A549 (cell line): ENCODE data around the gene DGKD. TPM values are rescaled to one million over a fixed set of nuclear protein-coding genes. Genes with fewer than 3 reads are reported as not detected.

Source experiments
- ATAC-seq, 2 experiments: fragments of 200-7000 bp in 1 of 2; fragments of >200 bp in 1 of 2; cut with Nextera tagmentation in 1 of 2; cut with Tn5 transposase in 1 of 2; 3 replicates each; pipeline versions ENCODE4 v1.8.0 to v1.9.1; 2018 to 2020; ENCODE audit warnings: mild to moderate bottlenecking in 1 of 2, moderate library complexity in 1 of 2
- CTCF ChIA-PET: fragments of 300-600 bp; sonication (Branson Sonifier 250); formaldehyde crosslinking; extraction: SDS; loops from one replicate; lab custom pipeline; 2021; ENCODE audit warnings: antibody characterized with exemption, inconsistent platforms; lab: Yijun Ruan, JAX
- POLR2A ChIA-PET: fragments of 350-600 bp; formaldehyde crosslinking; extraction: SDS; loops from one replicate; lab custom pipeline; 2021; ENCODE audit warnings: antibody characterized with exemption, inconsistent platforms; lab: Yijun Ruan, JAX
- DNase-seq, 2 experiments: peaks; one replicate each; pipeline versions ENCODE4 v3.0.0 to v3.0.0-alpha.2; 2011 to 2016; ENCODE audit warnings: low read depth in 1 of 2, low spot score in 1 of 2
- FAIRE-seq: peaks from 2 replicates; lab custom pipeline; 2011; peaks lifted over from hg19 to GRCh38; lab: Jason Lieb, UNC
- H3K27ac ChIP-seq, 2 experiments: fragments of >200 bp; sonication (Bioruptor Twin); formaldehyde crosslinking; 3 replicates each; pipeline ENCODE4 v1.5.1; 2016 to 2017
- H3K4me1 ChIP-seq: fragments of >200 bp; sonication (Bioruptor Twin); formaldehyde crosslinking; 3 replicates; pipeline ENCODE4 v1.6.1; 2016
- H3K4me2 ChIP-seq: fragments of >200 bp; sonication (Bioruptor Twin); formaldehyde crosslinking; 3 replicates; pipeline ENCODE4 v1.6.1; 2016
- H3K4me3 ChIP-seq: fragments of >200 bp; sonication (Bioruptor Twin); formaldehyde crosslinking; 3 replicates; pipeline ENCODE4 v1.5.1; 2016
- H3K9me3 ChIP-seq: fragments of >200 bp; sonication (Bioruptor Twin); formaldehyde crosslinking; 3 replicates; pipeline ENCODE4 v1.6.1; 2016
- BHLHE40 ChIP-seq: IDR thresholded peaks from 2 replicates; pipeline ENCODE4 v1.6.1; 2012; ENCODE audit warnings: low read depth, low read length, inconsistent platforms
- CBX2 ChIP-seq: fragments of 200-600 bp; sonication (generic); IDR thresholded peaks from 2 replicates; pipeline ENCODE4 v1.6.1; 2016; ENCODE audit warnings: low read depth, mild to moderate bottlenecking, borderline replicate concordance
- CBX8 ChIP-seq: fragments of 200-600 bp; sonication (generic); IDR thresholded peaks from 2 replicates; pipeline ENCODE4 v1.6.1; 2016
- CHD4 ChIP-seq: fragments of 200-600 bp; sonication (generic); IDR thresholded peaks from 2 replicates; pipeline ENCODE4 v1.6.1; 2016; ENCODE audit warnings: antibody characterized with exemption, mild to moderate bottlenecking, borderline replicate concordance
- ESRRA ChIP-seq: fragments of 150-350 bp; IDR thresholded peaks from 2 replicates; pipeline ENCODE4 v1.6.1; 2014; ENCODE audit warnings: mild to moderate bottlenecking, low read length, borderline replicate concordance
- FOXS1 ChIP-seq: fragments of 250-450 bp; sonication (Bioruptor Pico); IDR thresholded peaks from 2 replicates; pipeline ENCODE4 v1.5.0; 2020; ENCODE audit warnings: mild to moderate bottlenecking, moderate library complexity
- HEYL ChIP-seq: fragments of 250-450 bp; sonication (Bioruptor Pico); IDR thresholded peaks from 2 replicates; pipeline ENCODE4 v1.8.0; 2021; ENCODE audit warnings: mild to moderate bottlenecking, moderate library complexity
- HOXA7 ChIP-seq: fragments of 250-450 bp; sonication (Bioruptor Pico); IDR thresholded peaks from 2 replicates; pipeline ENCODE4 v1.5.0; 2020; ENCODE audit warnings: mild to moderate bottlenecking, moderate library complexity
- HOXB13 ChIP-seq: fragments of 250-450 bp; sonication (Bioruptor Pico); IDR thresholded peaks from 2 replicates; pipeline ENCODE4 v1.5.0; 2020; ENCODE audit warnings: low read depth, mild to moderate bottlenecking, moderate library complexity
- HOXB5 ChIP-seq: fragments of 250-450 bp; sonication (Bioruptor Pico); IDR thresholded peaks from 2 replicates; pipeline ENCODE4 v1.5.0; 2020; ENCODE audit warnings: mild to moderate bottlenecking, moderate library complexity
- JUN ChIP-seq, 2 experiments: fragments of >200 bp; sonication (Bioruptor Twin); formaldehyde crosslinking; IDR thresholded peaks; 2 replicates in 1 of 2; 3 replicates in 1 of 2; pipeline ENCODE4 v1.6.1; 2016 to 2017
- KDM5A ChIP-seq: fragments of 200-600 bp; sonication (generic); IDR thresholded peaks from 2 replicates; pipeline ENCODE4 v1.6.1; 2016; ENCODE audit warnings: antibody characterized with exemption, mild to moderate bottlenecking
- MAZ ChIP-seq: fragments of 150-350 bp; IDR thresholded peaks from 2 replicates; pipeline ENCODE4 v1.6.1; 2014; ENCODE audit warnings: antibody characterized with exemption, low read depth, low read length, borderline replicate concordance
- NFE2L2 ChIP-seq: fragments of 150-350 bp; conservative IDR thresholded peaks from 2 replicates; pipeline ENCODE4 v1.6.1; 2014; ENCODE audit warnings: low read length
- NR3C1 ChIP-seq: fragments of >200 bp; sonication (Bioruptor Twin); formaldehyde crosslinking; IDR thresholded peaks from 3 replicates; pipeline ENCODE4 v1.6.1; 2017
- PHF8 ChIP-seq: fragments of 200-600 bp; sonication (generic); IDR thresholded peaks from 2 replicates; pipeline ENCODE4 v1.6.1; 2016; ENCODE audit warnings: low read depth, mild to moderate bottlenecking, antibody characterized with exemption, moderate library complexity, borderline replicate concordance
- POLR2A ChIP-seq: IDR thresholded peaks from 2 replicates; pipeline ENCODE4 v1.6.1; 2012; ENCODE audit warnings: mild to moderate bottlenecking, low read length
- POLR2AphosphoS2 ChIP-seq: conservative IDR thresholded peaks from 2 replicates; pipeline ENCODE4 v1.6.1; 2012; ENCODE audit warnings: low read length, improper control_type of control experiment, inconsistent platforms
- RARB ChIP-seq: fragments of 250-450 bp; sonication (Bioruptor Pico); IDR thresholded peaks from 2 replicates; pipeline ENCODE4 v1.8.0; 2021; ENCODE audit warnings: mild to moderate bottlenecking, moderate library complexity
- RFX5 ChIP-seq: fragments of 450-650 bp; IDR thresholded peaks from 2 replicates; pipeline ENCODE4 v1.7.1; 2014; ENCODE audit warnings: antibody characterized with exemption, mild to moderate bottlenecking, moderate library complexity
- RNF2 ChIP-seq: fragments of 200-600 bp; sonication (generic); IDR thresholded peaks from 2 replicates; pipeline ENCODE4 v1.6.1; 2016; ENCODE audit warnings: low read depth, mild to moderate bottlenecking, antibody characterized with exemption, moderate library complexity, borderline replicate concordance
- SMC3 ChIP-seq: fragments of >200 bp; sonication (Bioruptor Twin); formaldehyde crosslinking; IDR thresholded peaks from 3 replicates; pipeline ENCODE4 v1.6.1; 2018; ENCODE audit warnings: inconsistent platforms
- SREBF2 ChIP-seq: fragments of 450-650 bp; IDR thresholded peaks from 2 replicates; pipeline ENCODE4 v1.6.1; 2014; ENCODE audit warnings: mild to moderate bottlenecking, moderate library complexity
- ZC3H11A ChIP-seq: fragments of 450-650 bp; IDR thresholded peaks from 2 replicates; pipeline ENCODE4 v1.6.1; 2014; ENCODE audit warnings: antibody characterized with exemption, mild to moderate bottlenecking
- WGBS: methylation state at CpG from one replicate; pipeline ENCODE4 v1.1.6; 2017; ENCODE audit errors: missing lambda C conversion rate; 5-methylcytosine and 5-hydroxymethylcytosine counted together
- polyA plus RNA-seq, 4 experiments: library from polyadenylated mRNA; depleted of rRNA in 3 of 4; stranded (reverse); fragments of >200 nt; fragmentation: RNase III in 1 of 4; extraction: RNeasy Plus Mini Kit Qiagen cat#74134 plus additional on column Dnase treatment in 1 of 4; gene quantifications; 2 replicates in 3 of 4; 3 replicates in 1 of 4; pipeline ENCODE4 v1.2.3, GENCODE V29; 2011 to 2017
- TF ChIP-seq, protein P1 (sequence below): fragments of >200 bp; sonication (Bioruptor Twin); formaldehyde crosslinking; IDR thresholded peaks from 3 replicates; pipeline ENCODE4 v1.5.1; 2016
- TF ChIP-seq, protein P2 (sequence below): fragments of >200 bp; sonication (Bioruptor Twin); formaldehyde crosslinking; IDR thresholded peaks from 3 replicates; pipeline ENCODE4 v1.6.1; 2016
- TF ChIP-seq, protein P3 (sequence below): fragments of 250-450 bp; sonication (Bioruptor Pico); IDR thresholded peaks from 2 replicates; pipeline ENCODE4 v1.5.0; 2021; ENCODE audit warnings: mild to moderate bottlenecking, moderate library complexity, borderline replicate concordance
- TF ChIP-seq, protein P4 (sequence below): fragments of >200 bp; sonication (Bioruptor Twin); formaldehyde crosslinking; IDR thresholded peaks from 2 replicates; pipeline ENCODE4 v1.6.1; 2016

The DGKD gene
- polyA plus RNA-seq, 2 of the 4 experiments (the other 2 are of a cell fraction) = 68.8 to 99.6 TPM

DNA sequence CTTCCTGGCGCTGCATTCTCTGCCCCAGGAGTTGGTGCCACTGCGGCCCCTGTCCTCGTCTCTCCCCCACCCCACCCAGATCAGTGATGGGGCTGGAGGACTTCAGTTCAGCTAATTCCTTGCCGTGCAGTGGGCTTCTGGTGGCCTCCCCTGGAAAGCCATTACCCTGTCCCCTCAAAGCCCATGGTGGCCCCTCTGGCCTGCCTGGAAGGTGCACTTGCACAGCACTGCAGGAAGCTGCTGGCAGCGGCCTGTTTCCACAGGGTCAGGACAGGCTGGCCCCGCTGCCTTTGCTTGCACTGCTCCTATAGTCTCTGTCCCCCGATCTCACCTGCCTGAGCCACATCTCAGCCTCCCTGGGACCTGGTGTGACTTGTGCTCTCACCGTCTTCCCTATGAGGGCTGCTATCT, 107.2 kb downstream of the DGKD start:
- H3K4me3 ChIP-seq = no peak overlapping the region
- TF ChIP-seq HOXB5 (CRISPR knock-in tag) (no peak), HOXB13 (CRISPR knock-in tag) (no peak), CBX2 (no peak), HEYL (no peak)
- TF ChIP-seq, protein P1, sequence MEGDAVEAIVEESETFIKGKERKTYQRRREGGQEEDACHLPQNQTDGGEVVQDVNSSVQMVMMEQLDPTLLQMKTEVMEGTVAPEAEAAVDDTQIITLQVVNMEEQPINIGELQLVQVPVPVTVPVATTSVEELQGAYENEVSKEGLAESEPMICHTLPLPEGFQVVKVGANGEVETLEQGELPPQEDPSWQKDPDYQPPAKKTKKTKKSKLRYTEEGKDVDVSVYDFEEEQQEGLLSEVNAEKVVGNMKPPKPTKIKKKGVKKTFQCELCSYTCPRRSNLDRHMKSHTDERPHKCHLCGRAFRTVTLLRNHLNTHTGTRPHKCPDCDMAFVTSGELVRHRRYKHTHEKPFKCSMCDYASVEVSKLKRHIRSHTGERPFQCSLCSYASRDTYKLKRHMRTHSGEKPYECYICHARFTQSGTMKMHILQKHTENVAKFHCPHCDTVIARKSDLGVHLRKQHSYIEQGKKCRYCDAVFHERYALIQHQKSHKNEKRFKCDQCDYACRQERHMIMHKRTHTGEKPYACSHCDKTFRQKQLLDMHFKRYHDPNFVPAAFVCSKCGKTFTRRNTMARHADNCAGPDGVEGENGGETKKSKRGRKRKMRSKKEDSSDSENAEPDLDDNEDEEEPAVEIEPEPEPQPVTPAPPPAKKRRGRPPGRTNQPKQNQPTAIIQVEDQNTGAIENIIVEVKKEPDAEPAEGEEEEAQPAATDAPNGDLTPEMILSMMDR = no peak
- TF ChIP-seq, protein P2, sequence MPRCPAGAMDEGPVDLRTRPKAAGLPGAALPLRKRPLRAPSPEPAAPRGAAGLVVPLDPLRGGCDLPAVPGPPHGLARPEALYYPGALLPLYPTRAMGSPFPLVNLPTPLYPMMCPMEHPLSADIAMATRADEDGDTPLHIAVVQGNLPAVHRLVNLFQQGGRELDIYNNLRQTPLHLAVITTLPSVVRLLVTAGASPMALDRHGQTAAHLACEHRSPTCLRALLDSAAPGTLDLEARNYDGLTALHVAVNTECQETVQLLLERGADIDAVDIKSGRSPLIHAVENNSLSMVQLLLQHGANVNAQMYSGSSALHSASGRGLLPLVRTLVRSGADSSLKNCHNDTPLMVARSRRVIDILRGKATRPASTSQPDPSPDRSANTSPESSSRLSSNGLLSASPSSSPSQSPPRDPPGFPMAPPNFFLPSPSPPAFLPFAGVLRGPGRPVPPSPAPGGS = no peak
- no peaks in the 10 kb centered on the region for H3K9me3 ChIP-seq
- FAIRE-seq (no peak), DNase-seq (no peak), ATAC-seq (peak; percentile 5 to 6; a peak in 3 of 6 replicates)
- ChIA-PET CTCF (interaction anchor here (1.1 kb wide), 1 partner anchor 249 kb away, joined by 3 read pairs; no protein-coding TSS in a partner anchor), POLR2A (no interaction called here)
- H3K4me2 ChIP-seq = no peak overlapping the region
- H3K4me1 ChIP-seq = peaks cover 42% of the 10 kb centered on the region; the same call in 2 of the 3 replicates
- WGBS = 93% methylated on average over 7 of the region's 8 CpGs
- peak overlapping the region in 1 of 2 experiments; percentile 80; a peak in 4 of 6 replicates for H3K27ac ChIP-seq

DNA sequence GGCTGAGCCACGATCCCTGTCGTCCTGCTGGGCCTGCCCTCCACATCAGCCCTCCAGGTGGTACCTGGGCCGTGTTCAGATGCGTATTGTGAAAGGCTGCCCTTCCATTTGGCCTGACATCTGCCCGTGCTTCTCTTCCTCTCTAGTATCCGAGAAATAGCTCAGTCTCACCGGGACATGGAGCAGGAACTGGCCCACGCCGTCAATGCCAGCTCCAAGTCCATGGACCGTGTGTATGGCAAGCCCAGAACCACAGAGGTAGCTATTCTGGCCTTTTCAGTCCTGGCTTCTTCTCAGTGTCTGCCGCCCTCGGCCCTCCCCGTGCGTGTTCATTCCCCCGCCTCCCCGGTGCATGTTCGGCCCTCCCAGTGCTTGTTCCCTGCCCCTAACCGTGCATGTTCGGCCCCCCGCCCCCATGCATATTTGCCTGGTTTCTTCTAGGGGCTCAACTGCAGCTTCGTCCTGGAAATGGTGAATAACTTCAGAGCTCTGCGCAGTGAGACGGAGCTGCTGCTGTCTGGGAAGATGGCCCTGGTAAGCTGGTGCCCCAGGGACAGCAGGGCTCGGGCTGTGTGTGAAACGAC, 108.0 kb downstream of the DGKD start:
- WGBS = 94% methylated on average over 19 of the region's 25 CpGs
- Histone ChIP-seq H3K27ac (peak overlapping the region in 1 of 2 experiments; percentile 80; a peak in 2 of 6 replicates), H3K4me1 (peaks cover 35% of the 10 kb centered on the region; the same call in 2 of the 3 replicates), H3K9me3 (no peaks in the 10 kb centered on the region), H3K4me3 (no peak overlapping the region), H3K4me2 (no peak overlapping the region)
- CTCF ChIA-PET = interaction anchor here (1.1 to 1.2 kb wide), 2 partner anchors 13 to 249 kb away, joined by 3 to 6 read pairs; no protein-coding TSS in a partner anchor
- DNase-seq = no peak
- FAIRE-seq = no peak
- POLR2A ChIA-PET = interaction anchor here (0.9 kb wide), 1 partner anchor 12 kb away, joined by 3 read pairs; no protein-coding TSS in a partner anchor
- no peak for ATAC-seq
- TF ChIP-seq CBX8 (no peak), KDM5A (no peak), JUN (IDR thresholded peaks at IDR 0.05) (peak in 1 of 2 experiments; percentile 27; a peak in 1 of 5 replicates), ESRRA (no peak)

DNA sequence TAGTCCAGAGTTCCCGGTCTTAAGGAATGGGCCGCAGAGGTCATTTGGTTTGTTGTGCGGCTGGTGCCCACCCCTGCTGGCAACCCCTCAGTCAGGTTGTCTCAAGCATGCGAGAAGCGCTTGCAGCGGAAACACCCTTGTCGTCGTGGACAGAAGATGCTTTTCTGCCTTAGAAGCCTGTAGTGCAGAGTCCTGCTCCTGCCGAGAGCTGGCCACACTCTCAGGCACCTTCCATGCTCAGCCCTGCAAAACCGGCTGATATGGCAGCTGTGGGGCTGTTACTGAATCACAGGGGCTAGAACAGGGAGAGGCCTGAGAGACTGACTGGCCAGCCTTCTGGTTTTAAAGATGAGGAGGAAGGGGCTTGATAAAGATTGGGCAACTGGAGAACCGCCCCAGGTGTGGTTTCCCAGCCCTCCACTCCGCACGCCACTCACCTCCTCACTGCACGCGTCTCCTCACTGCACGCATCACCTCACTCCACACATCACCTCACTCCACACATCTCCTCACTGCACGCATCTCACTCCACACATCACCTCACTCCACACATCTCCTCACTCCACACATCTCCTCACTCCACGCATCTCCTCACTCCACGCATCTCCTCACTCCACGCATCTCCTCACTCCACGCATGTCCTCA, 108.7 kb downstream of the DGKD start:
- TF ChIP-seq CHD4 (no peak), SREBF2 (no peak), BHLHE40 (no peak), FOXS1 (CRISPR knock-in tag) (no peak), PHF8 (no peak), POLR2A (no peak), NFE2L2 (no peak), CBX2 (no peak), POLR2AphosphoS2 (no peak), SMC3 (no peak), KDM5A (no peak), RFX5 (no peak), HOXA7 (CRISPR knock-in tag) (no peak), MAZ (no peak), NR3C1 (no peak), RARB (CRISPR knock-in tag) (no peak), RNF2 (no peak), ZC3H11A (no peak)
- TF ChIP-seq, protein P3, sequence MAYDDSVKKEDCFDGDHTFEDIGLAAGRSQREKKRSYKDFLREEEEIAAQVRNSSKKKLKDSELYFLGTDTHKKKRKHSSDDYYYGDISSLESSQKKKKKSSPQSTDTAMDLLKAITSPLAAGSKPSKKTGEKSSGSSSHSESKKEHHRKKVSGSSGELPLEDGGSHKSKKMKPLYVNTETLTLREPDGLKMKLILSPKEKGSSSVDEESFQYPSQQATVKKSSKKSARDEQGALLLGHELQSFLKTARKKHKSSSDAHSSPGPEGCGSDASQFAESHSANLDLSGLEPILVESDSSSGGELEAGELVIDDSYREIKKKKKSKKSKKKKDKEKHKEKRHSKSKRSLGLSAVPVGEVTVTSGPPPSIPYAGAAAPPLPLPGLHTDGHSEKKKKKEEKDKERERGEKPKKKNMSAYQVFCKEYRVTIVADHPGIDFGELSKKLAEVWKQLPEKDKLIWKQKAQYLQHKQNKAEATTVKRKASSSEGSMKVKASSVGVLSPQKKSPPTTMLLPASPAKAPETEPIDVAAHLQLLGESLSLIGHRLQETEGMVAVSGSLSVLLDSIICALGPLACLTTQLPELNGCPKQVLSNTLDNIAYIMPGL = no peak
- TF ChIP-seq, protein P4, sequence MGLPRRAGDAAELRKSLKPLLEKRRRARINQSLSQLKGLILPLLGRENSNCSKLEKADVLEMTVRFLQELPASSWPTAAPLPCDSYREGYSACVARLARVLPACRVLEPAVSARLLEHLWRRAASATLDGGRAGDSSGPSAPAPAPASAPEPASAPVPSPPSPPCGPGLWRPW = no peak
- DNase-seq (no peak), FAIRE-seq (no peak), ATAC-seq (no peak)
- WGBS = 91% methylated on average over 21 of the region's 21 CpGs
- peaks cover 30% of the 10 kb centered on the region; the same call in 2 of the 3 replicates for H3K4me1 ChIP-seq
- no peak overlapping the region for H3K4me2 ChIP-seq
- ChIA-PET POLR2A (interaction anchor here (0.9 kb wide), 1 partner anchor 11 kb away, joined by 3 read pairs; no protein-coding TSS in a partner anchor), CTCF (interaction anchor here (1.2 kb wide), 1 partner anchor 14 kb away, joined by 6 read pairs; no protein-coding TSS in a partner anchor)
- H3K4me3 ChIP-seq = no peak overlapping the region
- H3K27ac ChIP-seq = peak overlapping the region in 1 of 2 experiments; percentile 80; a peak in 3 of 6 replicates
- no peaks in the 10 kb centered on the region for H3K9me3 ChIP-seq
